ENCODE data around the gene HSPA1B.
A peak's percentile ranks its signal among the peaks of the same experiment; 100 is the strongest.
"Not testable (repeated sequence)": the region's sequence is repeated elsewhere in the genome, so short reads cannot be mapped to it uniquely, and the experiment has no call there.

The HSPA1B gene

DNA sequence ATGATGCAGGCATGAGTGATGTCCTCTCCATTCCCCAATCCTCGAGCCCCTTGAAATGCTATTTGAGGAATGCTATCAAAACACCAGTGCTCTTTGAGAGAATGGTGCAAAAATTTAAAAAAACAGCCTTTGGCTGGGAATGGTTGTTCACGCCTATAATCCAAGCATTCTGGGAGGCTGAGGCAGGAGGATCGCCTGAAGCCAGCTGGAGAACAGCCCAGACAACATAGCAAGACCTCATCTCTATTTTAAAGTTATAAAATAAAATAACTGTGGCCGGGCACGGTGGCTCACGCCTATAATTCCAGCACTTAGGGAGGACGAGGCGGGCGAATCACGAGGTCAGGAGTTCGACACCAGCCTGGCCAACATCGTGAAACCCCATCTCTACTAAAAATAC, 27.8 kb upstream of the HSPA1B start:
- DNase-seq (ENCODE audit: low read depth), result no peak

DNA sequence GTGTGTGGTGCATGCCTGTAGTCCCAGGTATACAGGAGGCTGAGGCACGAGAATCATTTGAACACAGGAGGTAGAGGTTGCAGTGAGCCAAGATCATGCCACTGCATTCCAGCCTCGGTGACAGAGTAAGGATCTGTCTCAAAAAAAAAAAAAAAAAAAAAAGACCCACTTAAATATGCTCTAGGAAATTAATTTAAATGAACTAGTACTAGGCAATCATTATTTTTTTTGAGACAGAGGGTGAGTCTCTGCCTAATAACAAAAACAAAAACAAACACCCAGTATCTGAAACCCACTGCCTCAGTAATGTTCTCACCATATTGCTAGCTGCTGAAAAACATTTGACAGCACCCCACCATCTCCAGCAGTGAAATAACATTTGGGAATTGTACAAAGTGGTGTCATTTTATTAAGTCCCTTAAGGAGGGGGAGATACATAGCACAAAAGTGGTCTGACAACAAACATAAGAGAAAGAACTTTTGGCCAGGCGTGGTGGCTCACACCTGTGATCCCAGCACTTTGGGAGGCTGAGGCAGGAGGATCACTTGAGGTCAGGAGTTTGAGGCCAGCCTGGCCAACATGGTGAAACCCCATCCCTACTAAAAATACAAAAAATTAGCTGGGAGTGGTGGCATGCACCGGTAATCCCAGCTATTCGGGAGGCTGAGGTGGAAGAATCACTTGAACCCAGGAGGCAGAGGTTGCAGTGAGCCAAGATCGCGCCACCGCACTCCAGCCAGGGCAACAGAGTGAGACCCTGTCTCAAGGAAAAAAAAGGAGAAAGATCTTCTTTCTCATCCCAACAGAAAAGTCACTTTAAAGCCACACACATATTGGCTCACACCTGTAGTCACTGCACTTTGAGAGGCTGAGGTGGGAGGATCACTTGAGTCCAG, 26.3 kb upstream of the HSPA1B start:
- not testable (repeated sequence) for DNase-seq (ENCODE audit: low read depth)

DNA sequence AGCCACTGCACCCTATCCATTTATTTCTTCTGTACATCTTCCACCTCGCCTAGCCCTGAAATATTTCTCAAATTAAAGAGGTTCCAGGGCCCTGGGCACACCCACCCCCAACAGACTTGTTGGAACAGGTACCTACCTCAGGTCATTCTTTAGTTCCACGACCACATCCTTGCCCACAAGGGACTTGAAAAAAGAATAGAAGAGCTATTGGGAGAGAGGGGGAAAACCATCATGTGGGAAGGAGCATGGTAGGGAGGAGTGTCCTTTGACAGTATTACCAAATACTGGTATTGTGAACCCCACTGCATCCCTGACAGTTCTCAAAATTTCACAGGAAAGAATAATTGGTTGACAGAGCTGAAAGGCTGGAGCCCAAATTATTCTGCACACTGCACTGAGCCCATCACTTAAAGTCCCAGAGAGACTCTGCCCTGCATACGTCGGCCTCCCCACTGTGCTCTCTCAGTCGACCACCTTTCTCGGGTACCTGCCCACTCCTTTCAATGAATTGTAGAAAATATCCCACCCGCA, 21.5 kb upstream of the HSPA1B start:
- no peak for DNase-seq (ENCODE audit: low read depth)

DNA sequence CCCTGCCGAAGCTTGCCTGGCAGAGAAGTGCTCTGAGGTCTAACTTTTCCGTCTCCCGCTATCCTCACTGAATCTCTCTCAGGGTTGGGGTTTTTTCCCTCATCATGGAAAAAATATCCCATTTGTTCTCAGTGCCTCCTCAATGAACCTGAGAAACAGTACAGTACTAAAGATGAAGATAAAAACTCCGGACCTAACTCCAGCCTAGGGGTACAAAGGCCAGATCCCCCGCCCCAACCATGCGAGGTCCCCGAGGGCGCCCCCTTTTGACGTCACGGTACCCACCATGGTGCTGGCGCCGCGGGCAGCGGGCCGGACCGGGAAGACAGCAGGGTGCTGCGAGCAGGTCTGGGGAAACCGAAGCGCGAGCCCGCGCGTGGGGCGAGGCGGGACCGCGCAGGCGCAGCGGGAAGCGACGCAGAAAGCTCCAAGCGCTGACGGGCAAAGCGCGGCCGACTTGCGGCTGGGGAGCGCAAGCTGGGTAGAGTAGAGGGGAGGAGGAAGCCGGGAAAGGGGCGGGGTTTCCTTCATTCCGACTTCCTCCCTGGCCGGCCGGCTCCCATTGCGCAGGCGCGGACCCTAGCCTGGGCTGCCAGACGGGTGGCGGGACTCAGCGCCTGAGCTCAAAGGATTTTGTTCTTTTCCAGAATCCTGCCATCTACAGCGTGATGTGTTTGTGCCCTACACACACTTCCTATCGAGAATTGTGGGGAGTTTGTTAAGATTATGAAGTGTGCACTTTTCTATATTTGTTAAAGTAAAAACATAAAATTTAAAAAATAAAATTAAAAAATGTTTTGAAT, 20.9 kb upstream of the HSPA1B start, which contains the start of gene LSM2:
Gene LSM2 (minus strand): TSS at position 497 of the 803 bp plus-strand sequence. CDS start 209 bp downstream, at position 288.
- DNase-seq (ENCODE audit: low read depth), result peak; percentile 94

DNA sequence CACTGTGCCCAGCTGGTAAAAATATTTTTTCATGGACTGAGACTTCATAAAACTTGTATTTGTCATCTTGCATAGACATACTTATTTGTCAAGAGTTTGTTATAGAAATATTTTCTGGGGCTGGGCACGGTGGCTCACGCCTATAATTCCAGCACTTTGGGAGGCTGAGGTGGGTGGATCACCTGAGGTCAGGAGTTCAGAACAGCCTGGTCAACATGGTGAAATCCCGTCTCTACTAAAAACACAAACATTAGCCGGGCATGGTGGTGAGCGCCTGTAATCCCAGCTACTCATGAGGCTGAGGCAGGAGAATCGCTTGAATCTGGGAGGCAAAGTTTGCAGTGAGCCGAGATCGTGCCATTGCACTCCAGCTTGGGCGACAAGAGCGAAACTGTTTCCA, 18.9 kb upstream of the HSPA1B start:
- DNase-seq (ENCODE audit: low read depth), result not testable (repeated sequence)

DNA sequence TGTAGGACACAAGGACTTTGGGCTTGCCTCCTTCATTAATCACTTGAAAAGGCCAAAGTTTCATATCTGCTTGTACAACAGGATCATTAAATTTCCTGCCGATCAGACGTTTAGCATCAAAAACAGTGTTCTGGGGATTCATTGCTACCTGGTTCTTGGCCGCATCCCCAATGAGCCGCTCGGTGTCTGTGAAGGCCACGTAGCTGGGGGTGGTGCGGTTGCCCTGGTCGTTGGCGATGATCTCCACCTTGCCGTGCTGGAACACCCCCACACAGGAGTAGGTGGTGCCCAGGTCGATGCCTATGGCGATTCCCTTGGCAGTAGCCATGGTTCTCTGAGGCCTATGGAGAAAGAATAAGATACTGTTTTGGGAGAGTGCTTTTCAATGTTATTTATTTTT, 15.9 kb upstream of the HSPA1B start:
- no peak for DNase-seq (ENCODE audit: low read depth)

DNA sequence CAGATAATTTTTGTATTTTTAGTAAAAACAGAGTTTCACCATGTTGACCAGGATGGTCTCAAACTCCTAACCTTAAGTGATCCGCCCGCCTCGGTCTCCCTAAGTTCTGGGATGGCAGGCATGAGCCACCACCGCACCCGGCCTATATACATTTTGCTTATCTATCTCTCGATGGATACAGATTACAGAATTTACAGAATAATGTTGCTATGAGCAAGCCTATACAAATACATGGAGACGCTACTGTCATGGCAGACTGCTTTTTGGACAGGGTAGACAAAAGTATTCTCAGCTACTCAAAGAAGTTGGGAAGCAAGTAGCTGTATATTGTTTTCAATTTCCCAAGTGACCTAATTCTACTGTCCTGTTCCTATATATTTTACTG, 14.1 kb upstream of the HSPA1B start:
- DNase-seq (ENCODE audit: low read depth), result no peak

DNA sequence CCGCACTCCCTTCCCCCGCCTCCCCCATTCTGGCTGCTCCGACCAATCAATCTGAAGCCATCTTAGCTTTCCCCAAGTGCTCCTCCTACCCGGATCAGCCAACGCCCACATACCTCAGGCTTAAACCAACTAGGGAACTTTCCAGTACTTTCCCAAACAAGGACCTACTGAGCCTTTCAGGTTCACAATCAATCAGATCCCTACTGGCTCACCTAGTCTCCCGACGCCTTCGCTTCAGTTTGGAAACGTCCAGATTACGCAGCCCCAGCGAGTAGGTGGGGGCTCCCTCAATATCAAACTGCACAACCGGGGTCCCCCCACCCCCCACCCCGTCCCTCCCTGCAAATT, 12.9 kb upstream of the HSPA1B start:
- DNase-seq (ENCODE audit: low read depth), result peak; percentile 43

DNA sequence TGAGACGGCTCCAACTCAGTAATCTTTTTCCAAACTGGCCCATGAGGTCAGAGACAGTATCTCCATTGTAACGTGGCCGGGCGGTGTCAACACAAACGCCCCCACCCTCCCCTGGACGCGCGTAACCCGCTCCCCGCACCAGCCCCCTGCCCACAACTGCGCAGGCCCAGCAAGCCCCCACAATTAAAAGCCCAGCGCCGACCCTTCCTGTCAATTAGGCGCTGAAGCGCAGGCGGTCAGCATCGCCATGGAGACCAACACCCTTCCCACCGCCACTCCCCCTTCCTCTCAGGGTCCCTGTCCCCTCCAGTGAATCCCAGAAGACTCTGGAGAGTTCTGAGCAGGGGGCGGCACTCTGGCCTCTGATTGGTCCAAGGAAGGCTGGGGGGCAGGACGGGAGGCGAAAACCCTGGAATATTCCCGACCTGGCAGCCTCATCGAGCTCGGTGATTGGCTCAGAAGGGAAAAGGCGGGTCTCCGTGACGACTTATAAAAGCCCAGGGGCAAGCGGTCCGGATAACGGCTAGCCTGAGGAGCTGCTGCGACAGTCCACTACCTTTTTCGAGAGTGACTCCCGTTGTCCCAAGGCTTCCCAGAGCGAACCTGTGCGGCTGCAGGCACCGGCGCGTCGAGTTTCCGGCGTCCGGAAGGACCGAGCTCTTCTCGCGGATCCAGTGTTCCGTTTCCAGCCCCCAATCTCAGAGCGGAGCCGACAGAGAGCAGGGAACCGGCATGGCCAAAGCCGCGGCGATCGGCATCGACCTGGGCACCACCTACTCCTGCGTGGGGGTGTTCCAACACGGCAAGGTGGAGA, 12.3 kb upstream of the HSPA1B start, which contains the start of the genes HSPA1A and HSPA1L:
Gene HSPA1A (plus strand): TSS at position 519 of the 814 bp plus-strand sequence. CDS start 214 bp downstream, at position 733.
Gene HSPA1L (minus strand): TSS at position 259 of the 814 bp plus-strand sequence. CDS start 3,311 bp downstream, outside the sequence.
- DNase-seq (ENCODE audit: low read depth), result no peak

DNA sequence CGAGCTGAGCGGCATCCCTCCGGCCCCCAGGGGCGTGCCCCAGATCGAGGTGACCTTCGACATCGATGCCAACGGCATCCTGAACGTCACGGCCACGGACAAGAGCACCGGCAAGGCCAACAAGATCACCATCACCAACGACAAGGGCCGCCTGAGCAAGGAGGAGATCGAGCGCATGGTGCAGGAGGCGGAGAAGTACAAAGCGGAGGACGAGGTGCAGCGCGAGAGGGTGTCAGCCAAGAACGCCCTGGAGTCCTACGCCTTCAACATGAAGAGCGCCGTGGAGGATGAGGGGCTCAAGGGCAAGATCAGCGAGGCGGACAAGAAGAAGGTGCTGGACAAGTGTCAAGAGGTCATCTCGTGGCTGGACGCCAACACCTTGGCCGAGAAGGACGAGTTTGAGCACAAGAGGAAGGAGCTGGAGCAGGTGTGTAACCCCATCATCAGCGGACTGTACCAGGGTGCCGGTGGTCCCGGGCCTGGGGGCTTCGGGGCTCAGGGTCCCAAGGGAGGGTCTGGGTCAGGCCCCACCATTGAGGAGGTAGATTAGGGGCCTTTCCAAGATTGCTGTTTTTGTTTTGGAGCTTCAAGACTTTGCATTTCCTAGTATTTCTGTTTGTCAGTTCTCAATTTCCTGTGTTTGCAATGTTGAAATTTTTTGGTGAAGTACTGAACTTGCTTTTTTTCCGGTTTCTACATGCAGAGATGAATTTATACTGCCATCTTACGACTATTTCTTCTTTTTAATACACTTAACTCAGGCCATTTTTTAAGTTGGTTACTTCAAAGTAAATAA, 10.2 kb upstream of the HSPA1B start:
- not testable (repeated sequence) for DNase-seq (ENCODE audit: low read depth)

DNA sequence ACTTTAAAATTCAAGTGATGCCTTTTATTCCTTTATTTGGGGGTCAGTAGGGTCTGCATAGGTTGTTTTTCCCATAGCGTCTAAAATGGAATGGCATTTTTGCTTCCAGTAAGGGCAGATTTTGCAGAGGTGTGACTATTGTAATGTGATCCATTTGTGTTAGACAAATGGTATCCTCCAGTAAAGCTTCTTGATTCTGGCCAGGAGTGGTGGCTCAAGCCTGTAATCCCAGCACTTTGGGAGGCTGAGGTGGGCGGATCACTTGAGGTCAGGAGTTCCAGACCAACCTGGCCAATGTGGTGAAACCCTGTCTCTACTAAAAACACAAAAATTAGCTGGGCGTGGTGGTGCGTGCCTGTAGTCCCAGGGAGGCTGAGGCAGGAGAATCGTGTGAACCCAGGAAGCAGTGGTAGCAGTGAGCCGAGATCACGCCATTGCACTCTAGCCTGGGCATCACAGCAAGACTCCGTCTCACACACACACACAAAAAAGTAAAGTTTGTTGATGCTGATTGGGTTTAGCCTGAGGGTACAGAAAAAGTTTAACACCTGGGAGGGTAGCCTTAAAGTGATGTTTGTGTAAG, 9.5 kb upstream of the HSPA1B start:
- not testable (repeated sequence) for DNase-seq (ENCODE audit: low read depth)

DNA sequence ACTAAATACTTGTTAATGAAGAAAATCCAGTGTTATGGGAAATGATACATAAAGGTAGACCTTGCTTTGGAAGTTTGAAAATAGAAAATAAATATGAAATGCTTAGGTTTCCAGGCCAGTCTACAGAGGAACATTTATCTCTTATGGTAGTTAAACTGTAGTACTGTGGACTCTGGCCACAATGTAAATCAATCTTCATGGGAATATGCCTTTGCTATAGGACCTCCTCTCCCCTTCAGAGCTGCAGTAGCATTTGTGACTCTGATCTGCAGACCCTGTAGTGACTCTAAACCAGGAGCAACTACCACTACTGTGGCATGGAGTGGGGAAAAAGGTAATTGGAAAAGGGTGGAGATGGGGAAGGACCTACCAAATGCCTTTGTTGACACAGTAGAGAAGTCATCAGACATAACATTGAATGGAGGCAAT, 7.7 kb upstream of the HSPA1B start:
- no peak for DNase-seq (ENCODE audit: low read depth)

DNA sequence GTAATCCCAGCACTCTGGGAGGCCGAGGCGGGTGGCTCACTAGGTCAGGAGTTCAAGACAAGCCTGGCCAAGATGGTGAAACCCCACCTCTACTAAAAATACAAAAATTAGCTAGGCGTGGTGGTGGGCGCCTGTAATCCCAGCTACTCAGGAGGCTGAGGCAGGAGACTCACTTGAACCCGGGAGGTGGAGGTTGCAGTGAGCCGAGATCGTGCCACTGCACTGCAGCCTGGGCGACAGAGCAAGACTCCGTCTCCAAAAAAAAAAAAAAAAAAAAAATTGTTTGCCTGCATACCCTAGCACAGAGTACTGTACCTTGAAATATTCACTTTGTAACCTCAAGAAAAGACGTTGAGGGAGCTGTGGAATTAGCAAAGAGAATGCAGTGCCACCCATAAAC, 7.1 kb upstream of the HSPA1B start:
- not testable (repeated sequence) for DNase-seq (ENCODE audit: low read depth)

DNA sequence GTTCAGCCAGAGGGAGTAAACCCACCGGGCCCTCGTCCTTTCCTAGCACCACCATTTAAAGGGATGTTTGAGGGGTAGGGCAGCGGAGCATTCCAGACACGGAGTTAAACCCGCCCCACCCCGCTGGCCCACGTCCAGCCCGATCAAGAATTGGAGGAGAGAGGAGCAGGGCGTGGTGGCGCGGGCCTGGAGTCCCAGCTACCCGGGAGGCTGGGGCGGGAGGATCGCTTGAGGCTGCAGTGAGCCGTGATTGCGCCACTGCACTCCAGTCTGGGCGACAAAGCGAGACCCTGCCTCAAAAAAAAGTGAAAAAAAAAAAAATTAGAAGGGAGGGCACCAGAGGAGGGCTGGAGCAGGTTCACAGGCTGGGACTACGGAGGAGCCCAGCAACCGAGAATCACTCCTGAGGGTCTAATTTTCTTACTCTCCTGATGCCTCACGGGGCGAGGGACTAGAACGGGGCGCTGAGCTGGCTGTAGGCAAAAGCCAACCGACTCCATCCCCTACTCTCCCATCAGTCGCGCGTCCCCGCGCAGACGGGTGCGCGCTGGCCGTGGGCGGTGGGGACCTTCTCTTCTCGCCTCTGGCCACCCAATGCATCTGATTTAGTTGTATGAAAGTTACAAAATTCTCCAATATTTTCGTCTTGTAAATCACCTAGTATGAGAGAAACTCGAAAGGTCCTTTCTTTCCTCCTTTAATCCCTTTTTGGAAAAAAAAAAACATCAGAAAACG, 6.1 kb upstream of the HSPA1B start:
- peak; percentile 35 for DNase-seq (ENCODE audit: low read depth)

DNA sequence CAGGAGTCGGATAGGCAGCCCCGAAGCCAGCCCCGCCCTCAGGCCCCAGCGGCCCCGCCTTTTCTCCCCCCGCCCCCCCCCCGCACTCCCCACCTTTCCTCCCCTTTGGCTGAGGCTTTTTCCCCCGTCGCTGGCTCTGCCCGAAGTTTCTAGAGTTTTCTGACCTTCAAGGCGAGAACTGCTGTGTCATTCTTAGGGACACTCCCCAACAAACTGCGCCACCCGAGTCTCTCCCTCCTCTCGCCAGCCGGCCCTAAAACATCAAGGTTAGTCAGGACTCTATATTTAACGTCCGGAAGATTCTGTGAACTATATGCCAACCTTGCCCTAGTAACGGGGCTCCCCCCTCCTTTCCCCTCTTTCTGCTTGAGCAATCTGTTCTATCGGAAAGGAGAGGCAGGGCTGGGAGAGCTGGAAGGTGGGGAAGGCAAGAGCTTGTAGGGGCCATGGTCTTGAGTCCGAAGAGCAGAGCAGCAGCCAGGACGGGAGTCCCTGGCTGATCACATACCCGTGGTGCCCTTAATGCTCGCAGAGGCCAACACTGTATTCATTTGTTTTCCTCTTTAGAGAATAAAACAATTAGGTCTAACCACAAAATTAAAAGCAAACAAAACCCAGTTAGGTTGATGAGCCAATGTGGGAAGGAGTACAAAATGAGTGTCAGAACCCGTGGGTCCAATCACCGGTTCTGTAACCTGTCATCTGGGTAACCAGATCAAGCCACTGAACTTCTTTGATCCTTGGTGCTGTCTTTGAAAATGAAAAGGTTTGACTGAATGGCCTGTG, 5.3 kb upstream of the HSPA1B start:
- DNase-seq (ENCODE audit: low read depth), result peak; percentile 42

DNA sequence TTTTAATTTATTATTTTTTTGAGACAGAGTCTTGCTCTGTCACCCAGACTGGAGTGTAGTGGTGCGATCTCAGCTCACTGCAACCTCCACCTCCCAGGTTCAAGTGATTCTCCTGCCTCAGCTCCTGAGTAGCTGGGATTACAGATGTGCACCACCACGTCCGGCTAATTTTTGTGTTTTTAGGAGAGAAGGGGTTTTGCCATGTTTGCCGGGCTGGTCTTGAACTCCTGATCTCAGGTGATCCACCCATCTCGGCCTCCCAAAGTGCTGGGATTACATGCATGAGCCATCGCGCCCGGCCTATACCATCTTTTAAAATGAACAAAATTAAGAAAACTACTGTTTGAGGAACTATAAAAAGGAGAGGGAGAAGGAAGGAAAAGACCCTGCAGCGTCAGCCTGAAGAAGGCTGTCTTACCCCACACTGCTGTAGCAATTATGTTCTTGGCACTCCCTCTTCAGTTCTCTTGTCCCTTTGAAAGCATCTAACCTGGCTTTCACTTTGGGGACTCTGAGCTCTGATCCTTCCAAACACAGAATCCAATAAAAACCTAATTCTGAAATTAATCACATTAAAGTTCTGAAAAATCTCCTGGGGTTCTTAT, 3.8 kb upstream of the HSPA1B start:
- DNase-seq (ENCODE audit: low read depth), result not testable (repeated sequence)

DNA sequence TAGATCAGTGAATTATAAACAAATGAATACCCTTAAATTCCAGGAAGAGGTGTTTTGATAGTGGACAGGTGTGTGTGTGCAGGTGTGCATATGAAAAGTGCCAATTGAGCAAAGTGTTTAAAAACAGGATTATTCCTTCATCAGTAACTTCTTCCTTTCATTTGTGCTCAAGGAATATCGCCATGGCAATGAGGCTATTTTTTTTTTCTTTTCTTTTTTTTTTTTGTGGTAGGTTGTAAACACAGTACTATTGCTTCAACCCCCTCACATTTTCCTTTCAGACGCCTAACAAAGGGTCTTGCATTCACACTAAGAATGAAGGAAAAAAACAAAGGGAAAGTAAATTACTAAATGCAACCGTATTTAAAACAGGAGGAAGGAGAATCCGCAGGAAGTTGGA, 2.0 kb upstream of the HSPA1B start:
- no peak for DNase-seq (ENCODE audit: low read depth)

DNA sequence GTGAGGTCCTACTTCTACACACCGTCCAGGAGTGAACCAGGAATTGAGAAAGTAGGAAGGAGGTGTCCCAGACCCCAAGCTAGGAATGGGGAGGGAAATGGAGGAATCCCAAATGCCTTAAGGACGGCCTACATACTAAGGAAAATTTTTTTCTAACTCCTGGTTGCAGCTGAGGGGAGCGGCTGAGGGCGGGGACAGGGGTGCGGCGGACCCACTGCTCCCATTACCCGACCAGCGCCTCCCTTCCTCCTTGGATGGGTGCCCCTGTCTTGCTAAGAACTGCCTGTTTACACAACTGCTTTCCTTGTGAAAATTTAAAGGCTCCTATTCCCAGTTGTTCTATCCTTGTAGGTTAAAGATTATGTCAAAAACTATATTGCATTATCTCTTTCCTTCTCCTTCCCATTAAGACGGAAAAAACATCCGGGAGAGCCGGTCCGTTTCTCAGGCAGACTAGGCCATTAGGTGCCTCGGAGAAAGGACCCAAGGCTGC, 699 bp upstream of the HSPA1B start:
- DNase-seq (ENCODE audit: low read depth), result no peak

Measured in activated gamma-delta T cell treated with anti-CD3 and anti-CD28 coated beads, Interleukin-2, amount 50 U/mL, for 16 hours (primary cell).